Transverse colon (tissue), 3 donors: ENCODE results near the gene CFI.

Source experiments
- EP300 ChIP-seq: sonication (generic); formaldehyde crosslinking; IDR thresholded peaks from one replicate; pipeline ENCODE4 v1.6.1; 2017; ENCODE audit warnings: antibody characterized with exemption, low read depth
- POLR2A ChIP-seq: fragments of 450-650 bp; IDR thresholded peaks from one replicate; pipeline ENCODE4 v1.6.1; 2016; ENCODE audit warnings: antibody characterized with exemption, mild to moderate bottlenecking, moderate library complexity
- TF ChIP-seq, protein P1 (sequence below), 5 experiments: fragments of 200-600 bp in 3 of 5; fragments of 450-650 bp in 2 of 5; sonication (generic) in 3 of 5; IDR thresholded peaks; 1 replicate in 2 of 5; 2 replicates in 3 of 5; pipeline ENCODE4 v1.5.1; 2016 to 2017; ENCODE audit warnings: antibody characterized with exemption in 5 of 5, inconsistent platforms in 3 of 5, mild to moderate bottlenecking in 2 of 5, moderate library complexity in 1 of 5

- TF ChIP-seq, protein P1, sequence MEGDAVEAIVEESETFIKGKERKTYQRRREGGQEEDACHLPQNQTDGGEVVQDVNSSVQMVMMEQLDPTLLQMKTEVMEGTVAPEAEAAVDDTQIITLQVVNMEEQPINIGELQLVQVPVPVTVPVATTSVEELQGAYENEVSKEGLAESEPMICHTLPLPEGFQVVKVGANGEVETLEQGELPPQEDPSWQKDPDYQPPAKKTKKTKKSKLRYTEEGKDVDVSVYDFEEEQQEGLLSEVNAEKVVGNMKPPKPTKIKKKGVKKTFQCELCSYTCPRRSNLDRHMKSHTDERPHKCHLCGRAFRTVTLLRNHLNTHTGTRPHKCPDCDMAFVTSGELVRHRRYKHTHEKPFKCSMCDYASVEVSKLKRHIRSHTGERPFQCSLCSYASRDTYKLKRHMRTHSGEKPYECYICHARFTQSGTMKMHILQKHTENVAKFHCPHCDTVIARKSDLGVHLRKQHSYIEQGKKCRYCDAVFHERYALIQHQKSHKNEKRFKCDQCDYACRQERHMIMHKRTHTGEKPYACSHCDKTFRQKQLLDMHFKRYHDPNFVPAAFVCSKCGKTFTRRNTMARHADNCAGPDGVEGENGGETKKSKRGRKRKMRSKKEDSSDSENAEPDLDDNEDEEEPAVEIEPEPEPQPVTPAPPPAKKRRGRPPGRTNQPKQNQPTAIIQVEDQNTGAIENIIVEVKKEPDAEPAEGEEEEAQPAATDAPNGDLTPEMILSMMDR (IDR thresholded peaks at IDR 0.05), result no peak
- TF ChIP-seq EP300 (no peak), POLR2A (no peak)
Measured at GRCh38 chr4:109722357-109722756, 79.4 kb downstream of the CFI start.
